ENCODE data around the gene HAPSTR1. TPM values are rescaled to one million over a fixed set of nuclear protein-coding genes. Genes with fewer than 3 reads are reported as not detected.

HAPSTR1 gene
- polyA plus RNA-seq, 2 of the 4 experiments (the other 2 are of a cell fraction), result 22.4 to 36.9 TPM

DNA sequence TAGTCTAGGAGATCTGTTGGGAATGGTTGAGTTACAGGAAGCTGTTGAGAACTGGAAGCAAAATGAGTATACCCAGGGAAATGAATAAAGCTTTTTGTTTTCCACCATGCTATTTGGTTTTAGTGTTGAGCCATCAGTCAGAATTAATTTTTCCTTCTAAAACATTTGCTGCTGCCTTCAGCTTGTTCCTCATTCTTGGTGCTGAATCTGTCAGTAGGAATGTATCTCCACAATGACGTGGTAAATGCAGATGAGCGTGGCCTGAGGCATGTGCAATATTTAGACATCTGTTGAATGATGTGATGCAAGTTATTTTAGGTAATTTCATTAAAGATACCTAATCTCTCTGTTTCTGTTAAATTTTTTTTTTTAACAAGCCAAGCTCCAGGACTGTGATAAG is 10.9 kb downstream of the HAPSTR1 start:
- Histone ChIP-seq H3K4me3 (no peak overlapping the region), H3K9me3 (no peaks in the 10 kb centered on the region), H3K4me1 (peaks cover 59% of the 10 kb centered on the region), H3K4me2 (peak overlapping the region; percentile 25), H3K27ac (no peak overlapping the region)
- ChIA-PET CTCF (interaction anchor here (0.6 to 1.8 kb wide), 5 partner anchors 17 to 1412 kb away, joined by 3 to 6 read pairs (median 5); no protein-coding TSS in a partner anchor), POLR2A (interaction anchor here (1.1 to 2.6 kb wide), 2 partner anchors 10 to 55 kb away, joined by 3 to 26 read pairs; partner anchors contain the start of gene HAPSTR1)
- DNase-seq (ENCODE audit: low read depth in 1 of 2, low spot score in 1 of 2) (peak in 1 of 2 experiments; percentile 37), ATAC-seq (0 out of 6 replicates have a peak, but pooled peaks of 1 of the 2 experiments have one; percentile 14), FAIRE-seq (no peak)
- 59% methylated on average over 2 of the region's 2 CpGs for WGBS (ENCODE audit: missing lambda C conversion rate)
- TF ChIP-seq FOSL2 (IDR thresholded peaks at IDR 0.05), result no peak
- peak; percentile 45 for TF ChIP-seq FOSL2 (CRISPR knock-in tag; IDR thresholded peaks at IDR 0.05)
- TF ChIP-seq GATA3 (IDR thresholded peaks at IDR 0.05; ENCODE audit: borderline replicate concordance), result no peak

DNA sequence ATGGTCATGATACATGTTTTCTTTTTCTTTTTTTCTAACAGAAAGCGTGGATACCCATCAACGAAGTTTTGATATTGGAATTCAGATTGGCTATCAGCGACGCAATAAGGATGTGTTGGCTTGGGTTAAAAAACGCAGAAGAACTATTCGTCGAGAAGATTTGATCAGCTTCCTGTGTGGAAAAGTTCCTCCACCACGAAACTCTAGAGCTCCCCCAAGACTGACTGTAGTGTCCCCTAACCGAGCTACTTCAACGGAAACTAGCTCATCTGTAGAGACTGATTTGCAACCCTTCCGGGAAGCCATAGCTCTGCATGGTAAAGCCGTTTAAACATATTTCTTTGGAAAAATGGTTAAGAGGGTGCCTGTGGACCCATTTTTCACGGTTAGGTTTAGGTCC is 11.5 kb downstream of the HAPSTR1 start:
- no peak for ATAC-seq
- Histone ChIP-seq H3K4me2 (no peak overlapping the region), H3K27ac (no peak overlapping the region), H3K4me1 (peaks cover 57% of the 10 kb centered on the region), H3K4me3 (no peak overlapping the region), H3K9me3 (no peaks in the 10 kb centered on the region)
- ChIA-PET CTCF (interaction anchor here (1.0 to 1.6 kb wide), 3 partner anchors 19 to 49 kb away, joined by 3 to 4 read pairs (median 3); no protein-coding TSS in a partner anchor), POLR2A (interaction anchor here (1.1 to 2.6 kb wide), 2 partner anchors 11 to 55 kb away, joined by 3 to 26 read pairs; partner anchors contain the start of gene HAPSTR1)
- DNase-seq (ENCODE audit: low read depth in 1 of 2, low spot score in 1 of 2), result no peak
- no peak for TF ChIP-seq HOXB5 (CRISPR knock-in tag; IDR thresholded peaks at IDR 0.05)
- no peak for TF ChIP-seq HEYL (CRISPR knock-in tag; IDR thresholded peaks at IDR 0.05)
- TF ChIP-seq, protein P1, sequence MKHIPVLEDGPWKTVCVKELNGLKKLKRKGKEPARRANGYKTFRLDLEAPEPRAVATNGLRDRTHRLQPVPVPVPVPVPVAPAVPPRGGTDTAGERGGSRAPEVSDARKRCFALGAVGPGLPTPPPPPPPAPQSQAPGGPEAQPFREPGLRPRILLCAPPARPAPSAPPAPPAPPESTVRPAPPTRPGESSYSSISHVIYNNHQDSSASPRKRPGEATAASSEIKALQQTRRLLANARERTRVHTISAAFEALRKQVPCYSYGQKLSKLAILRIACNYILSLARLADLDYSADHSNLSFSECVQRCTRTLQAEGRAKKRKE (CRISPR knock-in tag; IDR thresholded peaks at IDR 0.05; ENCODE audit: low read depth), result no peak
- TF ChIP-seq, protein P2, sequence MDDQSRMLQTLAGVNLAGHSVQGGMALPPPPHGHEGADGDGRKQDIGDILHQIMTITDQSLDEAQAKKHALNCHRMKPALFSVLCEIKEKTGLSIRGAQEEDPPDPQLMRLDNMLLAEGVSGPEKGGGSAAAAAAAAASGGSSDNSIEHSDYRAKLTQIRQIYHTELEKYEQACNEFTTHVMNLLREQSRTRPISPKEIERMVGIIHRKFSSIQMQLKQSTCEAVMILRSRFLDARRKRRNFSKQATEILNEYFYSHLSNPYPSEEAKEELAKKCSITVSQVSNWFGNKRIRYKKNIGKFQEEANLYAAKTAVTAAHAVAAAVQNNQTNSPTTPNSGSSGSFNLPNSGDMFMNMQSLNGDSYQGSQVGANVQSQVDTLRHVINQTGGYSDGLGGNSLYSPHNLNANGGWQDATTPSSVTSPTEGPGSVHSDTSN (IDR thresholded peaks at IDR 0.05), result no peak
- TF ChIP-seq RNF2 (IDR thresholded peaks at IDR 0.05; ENCODE audit: borderline replicate concordance, low read depth), result no peak
- no peak for TF ChIP-seq RFX5 (IDR thresholded peaks at IDR 0.05)
- TF ChIP-seq, protein P3, sequence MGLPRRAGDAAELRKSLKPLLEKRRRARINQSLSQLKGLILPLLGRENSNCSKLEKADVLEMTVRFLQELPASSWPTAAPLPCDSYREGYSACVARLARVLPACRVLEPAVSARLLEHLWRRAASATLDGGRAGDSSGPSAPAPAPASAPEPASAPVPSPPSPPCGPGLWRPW (IDR thresholded peaks at IDR 0.05), result no peak
- TF ChIP-seq, protein P4, sequence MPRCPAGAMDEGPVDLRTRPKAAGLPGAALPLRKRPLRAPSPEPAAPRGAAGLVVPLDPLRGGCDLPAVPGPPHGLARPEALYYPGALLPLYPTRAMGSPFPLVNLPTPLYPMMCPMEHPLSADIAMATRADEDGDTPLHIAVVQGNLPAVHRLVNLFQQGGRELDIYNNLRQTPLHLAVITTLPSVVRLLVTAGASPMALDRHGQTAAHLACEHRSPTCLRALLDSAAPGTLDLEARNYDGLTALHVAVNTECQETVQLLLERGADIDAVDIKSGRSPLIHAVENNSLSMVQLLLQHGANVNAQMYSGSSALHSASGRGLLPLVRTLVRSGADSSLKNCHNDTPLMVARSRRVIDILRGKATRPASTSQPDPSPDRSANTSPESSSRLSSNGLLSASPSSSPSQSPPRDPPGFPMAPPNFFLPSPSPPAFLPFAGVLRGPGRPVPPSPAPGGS (IDR thresholded peaks at IDR 0.05), result no peak
- TF ChIP-seq RAD21 (conservative IDR thresholded peaks at IDR 0.05 in 1 of 2, IDR thresholded peaks at IDR 0.05 in 1 of 2), result no peak
- WGBS (ENCODE audit: missing lambda C conversion rate), result 94% methylated on average over 13 of the region's 13 CpGs
- no peak for FAIRE-seq

DNA sequence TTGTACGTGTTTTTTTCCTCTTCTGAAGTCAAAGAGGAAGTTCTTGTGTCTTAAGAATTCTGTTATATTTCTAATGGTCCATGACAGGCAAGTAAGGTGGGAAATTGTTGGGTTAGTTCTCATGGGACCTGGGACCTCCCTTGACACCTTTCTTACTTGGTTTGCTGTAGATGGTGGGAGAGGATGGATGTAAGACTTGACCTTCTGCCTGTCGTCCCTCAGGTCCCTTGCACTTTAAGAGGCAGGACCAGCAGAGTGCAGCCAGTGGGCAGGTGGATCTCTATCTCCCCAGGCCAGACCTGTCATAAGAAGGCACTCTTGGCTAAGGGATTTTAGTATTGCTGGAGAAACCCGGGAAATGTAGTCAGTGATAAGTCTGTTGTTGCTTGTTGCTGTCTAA is 12.1 kb downstream of the HAPSTR1 start:
- no peak overlapping the region for H3K4me2 ChIP-seq
- TF ChIP-seq RFX5 (IDR thresholded peaks at IDR 0.05), result no peak
- no peak overlapping the region for H3K4me3 ChIP-seq
- no peak for DNase-seq (ENCODE audit: low read depth in 1 of 2, low spot score in 1 of 2)
- H3K4me1 ChIP-seq, result peaks cover 54% of the 10 kb centered on the region
- H3K27ac ChIP-seq, result no peak overlapping the region
- H3K9me3 ChIP-seq, result no peaks in the 10 kb centered on the region
- no peak for FAIRE-seq
- no peak for ATAC-seq
- 77% methylated on average over 3 of the region's 3 CpGs for WGBS (ENCODE audit: missing lambda C conversion rate)
- ChIA-PET POLR2A (interaction anchor here (1.1 to 2.6 kb wide), 3 partner anchors 9 to 56 kb away, joined by 3 to 26 read pairs (median 3); partner anchors contain the start of gene HAPSTR1), CTCF (interaction anchor here (1.0 to 1.4 kb wide), 2 partner anchors 23 to 49 kb away, joined by 3 read pairs; no protein-coding TSS in a partner anchor)

DNA sequence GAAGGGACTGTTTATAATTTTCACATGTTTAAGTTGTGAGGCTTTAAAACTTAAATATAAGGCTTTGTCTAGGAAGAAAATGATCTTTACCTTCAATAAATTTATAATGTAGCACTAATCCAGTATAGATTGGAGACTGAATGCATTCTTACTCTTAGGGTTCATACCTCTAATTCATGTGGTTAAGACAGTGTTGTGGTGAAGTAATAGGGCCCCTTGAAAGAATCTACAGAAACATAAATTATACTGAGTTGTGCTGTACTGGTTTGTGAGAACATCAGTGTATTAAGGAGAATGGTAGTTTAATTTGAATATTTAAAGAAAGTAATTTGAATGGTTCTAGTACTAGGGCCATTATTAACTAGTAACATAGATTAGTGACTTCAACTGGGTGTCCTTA is 13.7 kb downstream of the HAPSTR1 start:
- H3K4me3 ChIP-seq, result no peak overlapping the region
- H3K9me3 ChIP-seq, result no peaks in the 10 kb centered on the region
- ChIA-PET POLR2A (no interaction called here), CTCF (no interaction called here)
- DNase-seq (ENCODE audit: low read depth in 1 of 2, low spot score in 1 of 2) (no peak), ATAC-seq (no peak), FAIRE-seq (no peak)
- no peak overlapping the region for H3K4me2 ChIP-seq
- H3K27ac ChIP-seq, result no peak overlapping the region
- H3K4me1 ChIP-seq, result peaks cover 54% of the 10 kb centered on the region
- TF ChIP-seq ZFP36 (IDR thresholded peaks at IDR 0.05; ENCODE audit: borderline replicate concordance, partially characterized antibody), result no peak
- TF ChIP-seq EHMT2 (IDR thresholded peaks at IDR 0.05; ENCODE audit: low read depth), result no peak
- TF ChIP-seq SREBF2 (IDR thresholded peaks at IDR 0.05), result no peak
- TF ChIP-seq, protein P5, sequence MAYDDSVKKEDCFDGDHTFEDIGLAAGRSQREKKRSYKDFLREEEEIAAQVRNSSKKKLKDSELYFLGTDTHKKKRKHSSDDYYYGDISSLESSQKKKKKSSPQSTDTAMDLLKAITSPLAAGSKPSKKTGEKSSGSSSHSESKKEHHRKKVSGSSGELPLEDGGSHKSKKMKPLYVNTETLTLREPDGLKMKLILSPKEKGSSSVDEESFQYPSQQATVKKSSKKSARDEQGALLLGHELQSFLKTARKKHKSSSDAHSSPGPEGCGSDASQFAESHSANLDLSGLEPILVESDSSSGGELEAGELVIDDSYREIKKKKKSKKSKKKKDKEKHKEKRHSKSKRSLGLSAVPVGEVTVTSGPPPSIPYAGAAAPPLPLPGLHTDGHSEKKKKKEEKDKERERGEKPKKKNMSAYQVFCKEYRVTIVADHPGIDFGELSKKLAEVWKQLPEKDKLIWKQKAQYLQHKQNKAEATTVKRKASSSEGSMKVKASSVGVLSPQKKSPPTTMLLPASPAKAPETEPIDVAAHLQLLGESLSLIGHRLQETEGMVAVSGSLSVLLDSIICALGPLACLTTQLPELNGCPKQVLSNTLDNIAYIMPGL (CRISPR knock-in tag; IDR thresholded peaks at IDR 0.05; ENCODE audit: borderline replicate concordance), result no peak
- no peak for TF ChIP-seq HOXA7 (CRISPR knock-in tag; IDR thresholded peaks at IDR 0.05)
- TF ChIP-seq JUNB (IDR thresholded peaks at IDR 0.05), result no peak
- no peak for TF ChIP-seq FOSL2 (IDR thresholded peaks at IDR 0.05)
- no peak for TF ChIP-seq FOSL2 (CRISPR knock-in tag; IDR thresholded peaks at IDR 0.05)
- TF ChIP-seq, protein P3 (IDR thresholded peaks at IDR 0.05), result no peak
- TF ChIP-seq, protein P6, sequence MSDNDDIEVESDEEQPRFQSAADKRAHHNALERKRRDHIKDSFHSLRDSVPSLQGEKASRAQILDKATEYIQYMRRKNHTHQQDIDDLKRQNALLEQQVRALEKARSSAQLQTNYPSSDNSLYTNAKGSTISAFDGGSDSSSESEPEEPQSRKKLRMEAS (IDR thresholded peaks at IDR 0.05), result no peak
- TF ChIP-seq CBX2 (IDR thresholded peaks at IDR 0.05; ENCODE audit: borderline replicate concordance, low read depth), result no peak
- TF ChIP-seq RAD21 (conservative IDR thresholded peaks at IDR 0.05 in 1 of 2, IDR thresholded peaks at IDR 0.05 in 1 of 2), result no peak
- TF ChIP-seq FOXS1 (CRISPR knock-in tag; IDR thresholded peaks at IDR 0.05), result no peak
- TF ChIP-seq CBX8 (IDR thresholded peaks at IDR 0.05), result no peak
- TF ChIP-seq, protein P4 (IDR thresholded peaks at IDR 0.05), result no peak

All from A549 (cell line).